Ovary (tissue), 9 donors: Measurements from ENCODE around the gene FGR. TPM values are rescaled to one million over a fixed set of nuclear protein-coding genes. Genes with fewer than 3 reads are reported as not detected.

Experiments used
- DNase-seq, 5 donors: peaks; one replicate each; pipeline ENCODE4 v3.0.0-alpha.2; 2019 to 2020
- H3K27ac ChIP-seq, 2 donors: fragments of 200-600 bp; one replicate each; pipeline versions ENCODE4 v1.5.1 to v1.8.0; 2019 to 2022
- H3K27me3 ChIP-seq: fragments of 200-600 bp; one replicate; pipeline ENCODE4 v1.8.0; 2022
- H3K36me3 ChIP-seq: fragments of 200-600 bp; sonication (generic); one replicate; pipeline ENCODE4 v1.5.1; 2019
- H3K4me1 ChIP-seq: one replicate; pipeline ENCODE4 v1.8.1; 2013; ENCODE audit warnings: mild to moderate bottlenecking, moderate library complexity; ENCODE audit not compliant: insufficient read depth
- H3K4me3 ChIP-seq: fragments of 200-600 bp; sonication (generic); one replicate; pipeline ENCODE4 v1.5.1; 2017
- H3K9me3 ChIP-seq, 2 donors: fragments of 200-600 bp in 1 of 2; sonication (generic) in 1 of 2; one replicate each; pipeline versions ENCODE4 v1.5.1 to v1.8.1; 2013 to 2019; ENCODE audit warnings: mild to moderate bottlenecking in 1 of 2, moderate library complexity in 1 of 2
- EP300 ChIP-seq: sonication (generic); formaldehyde crosslinking; IDR thresholded peaks from one replicate; pipeline ENCODE4 v1.6.1; 2017; ENCODE audit warnings: antibody characterized with exemption
- POLR2A ChIP-seq: fragments of 450-650 bp; IDR thresholded peaks from one replicate; pipeline ENCODE4 v1.6.1; 2017; ENCODE audit warnings: antibody characterized with exemption, mild to moderate bottlenecking, moderate library complexity
- WGBS, 3 donors: extraction: QIAGEN DNeasy Blood & Tissue Kit in 1 of 3; methylation state at CpG; one replicate each; pipeline versions ENCODE4 v1.1.5 to v1.1.7; 2013 to 2017; 5-methylcytosine and 5-hydroxymethylcytosine counted together
- intact Hi-C, 4 donors: fragments of 100-400 bp; cut with DNase I; formaldehyde crosslinking; loops; one replicate each; pipeline versions ENCODE4 v1.11.0 to v1.15.1; 2022 to 2023
- polyA plus RNA-seq, 2 donors: library from polyadenylated mRNA; stranded (reverse); fragments of 200-250 nt in 1 of 2; fragments of 350-450 nt in 1 of 2; fragmentation: Illumina TruSeq in 1 of 2; extraction: RNeasy Lipid Tissue Mini Kit (QIAGEN cat#74804) in 1 of 2; gene quantifications; one replicate each; pipeline ENCODE4 v1.2.3, GENCODE V29; 2013 to 2014
- small RNA-seq: library from RNA; depleted of rRNA; stranded (forward); fragments of <200 nt; gene quantifications from one replicate; pipeline ENCODE3, GENCODE V24; 2016
- total RNA-seq, 7 donors: library from RNA; depleted of rRNA in 2 of 7; stranded (reverse); fragments of >200 nt in 2 of 7; fragmentation: NEBNext Ultra II Directional in 3 of 7; extraction: Animal tissue kit (Norgen Biotek cat#: 25700) in 3 of 7; gene quantifications; one replicate each; pipeline versions ENCODE4 v1.1.0 to v1.2.4, GENCODE V29; 2016 to 2023
- TF ChIP-seq, protein P1 (sequence below), 3 donors: fragments of 450-650 bp in 2 of 3; fragments of 200-600 bp in 1 of 3; IDR thresholded peaks; one replicate each; pipeline versions ENCODE4 v1.5.1 to v1.8.0; 2016 to 2022; ENCODE audit warnings: antibody characterized with exemption in 3 of 3, mild to moderate bottlenecking in 1 of 3
- donor health status: DM: no; HTN: no; CAD: no; lungs with moderate emphysema.
- donor health status: DM: no; HTN: no; CAD: no.
- donor health status: Bipolar disorder and iron deficiency.
- donor health status: DM: yes; HTN: yes; CAD: no.
- donor health status: DM: no; HTN: no; CAD: no.
- donor health status: DM: yes; HTN: yes; CAD: no.

FGR gene
- total and polyA plus RNA-seq, 9 donors, result 1.1 to 14.1 (median 4.2) TPM

DNA sequence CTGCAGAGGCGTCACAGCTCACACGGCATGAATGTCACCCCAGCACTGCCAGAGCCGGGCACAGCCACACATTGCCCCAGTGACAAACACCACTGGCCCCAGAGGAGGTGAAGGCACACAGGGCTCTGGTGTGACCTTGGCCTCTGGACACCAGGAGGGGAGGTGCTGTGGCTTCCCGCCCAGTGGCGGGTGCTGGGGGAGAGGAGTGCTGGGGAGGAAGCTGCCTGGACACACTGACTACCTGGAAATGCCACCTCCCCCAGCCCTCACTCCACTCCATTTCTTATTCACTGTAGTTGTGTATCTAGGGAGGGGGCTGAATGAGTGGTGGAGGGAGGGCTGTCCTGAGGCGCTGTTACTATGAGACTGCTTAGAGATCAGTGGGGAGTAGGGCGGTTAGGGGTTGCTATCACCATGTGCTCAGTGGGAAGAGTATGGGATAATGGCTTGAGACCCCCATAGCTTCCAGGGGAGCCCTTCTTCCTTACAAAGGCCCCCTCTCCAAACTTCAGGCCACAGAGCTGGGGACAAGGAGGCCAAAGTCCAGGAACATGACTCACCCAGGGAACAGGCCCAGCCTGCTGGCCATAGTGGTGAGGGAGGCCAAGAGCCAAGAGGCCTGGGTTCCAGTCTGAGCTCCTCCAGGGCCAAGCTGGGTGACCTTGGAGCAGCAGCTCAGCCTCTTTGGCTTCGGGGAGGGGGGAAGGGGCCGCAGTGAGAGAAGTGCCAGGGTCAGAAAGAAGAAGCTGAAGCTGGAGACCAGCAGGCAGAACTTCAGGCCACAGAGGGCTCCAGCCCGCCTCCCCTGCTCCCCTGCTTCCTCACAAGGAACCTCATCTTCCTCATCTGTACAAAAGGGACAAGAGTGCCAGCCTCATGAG lies 71.2 kb downstream of the FGR start:
- Histone ChIP-seq H3K4me3 (no peak overlapping the region), H3K4me1 (peaks cover 57% of the 10 kb centered on the region), H3K9me3 (no peaks in the 10 kb centered on the region), H3K27me3 (no peaks in the 10 kb centered on the region), H3K36me3 (no peaks in the 10 kb centered on the region), H3K27ac (peak overlapping the region; percentile 57 to 80)
- intact Hi-C loops, result loop anchor here in 1 of 4 donors (5.0 kb wide), 2 partner anchors 37 to 38 kb away; partner anchors contain the start of gene AHDC1
- peak; percentile 67 to 75 (median 70) for DNase-seq
- TF ChIP-seq, protein P1, sequence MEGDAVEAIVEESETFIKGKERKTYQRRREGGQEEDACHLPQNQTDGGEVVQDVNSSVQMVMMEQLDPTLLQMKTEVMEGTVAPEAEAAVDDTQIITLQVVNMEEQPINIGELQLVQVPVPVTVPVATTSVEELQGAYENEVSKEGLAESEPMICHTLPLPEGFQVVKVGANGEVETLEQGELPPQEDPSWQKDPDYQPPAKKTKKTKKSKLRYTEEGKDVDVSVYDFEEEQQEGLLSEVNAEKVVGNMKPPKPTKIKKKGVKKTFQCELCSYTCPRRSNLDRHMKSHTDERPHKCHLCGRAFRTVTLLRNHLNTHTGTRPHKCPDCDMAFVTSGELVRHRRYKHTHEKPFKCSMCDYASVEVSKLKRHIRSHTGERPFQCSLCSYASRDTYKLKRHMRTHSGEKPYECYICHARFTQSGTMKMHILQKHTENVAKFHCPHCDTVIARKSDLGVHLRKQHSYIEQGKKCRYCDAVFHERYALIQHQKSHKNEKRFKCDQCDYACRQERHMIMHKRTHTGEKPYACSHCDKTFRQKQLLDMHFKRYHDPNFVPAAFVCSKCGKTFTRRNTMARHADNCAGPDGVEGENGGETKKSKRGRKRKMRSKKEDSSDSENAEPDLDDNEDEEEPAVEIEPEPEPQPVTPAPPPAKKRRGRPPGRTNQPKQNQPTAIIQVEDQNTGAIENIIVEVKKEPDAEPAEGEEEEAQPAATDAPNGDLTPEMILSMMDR (IDR thresholded peaks at IDR 0.05), result no peak
- no peak for TF ChIP-seq POLR2A
- TF ChIP-seq EP300, result no peak
- 34 to 37% (median 34%) methylated on average over 10 of the region's 10 CpGs for WGBS, 3 donors

DNA sequence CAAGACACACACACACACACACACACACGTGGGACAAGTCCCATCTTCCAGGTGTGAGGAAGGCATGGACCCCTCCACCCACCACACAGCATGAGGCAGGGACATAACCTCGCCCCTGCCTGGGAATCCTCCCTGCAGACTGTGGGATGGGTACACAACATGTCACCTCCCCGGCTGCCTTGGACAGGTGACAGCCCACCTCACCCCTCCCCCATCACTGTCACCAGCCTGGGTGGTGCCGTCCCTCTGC lies 71.7 kb downstream of the FGR start:
- Histone ChIP-seq H3K4me3 (no peak overlapping the region), H3K36me3 (no peaks in the 10 kb centered on the region), H3K4me1 (peaks cover 57% of the 10 kb centered on the region), H3K27me3 (no peaks in the 10 kb centered on the region), H3K9me3 (no peaks in the 10 kb centered on the region), H3K27ac (peak overlapping the region; percentile 57 to 80)
- no peak for TF ChIP-seq EP300
- TF ChIP-seq POLR2A, result no peak
- TF ChIP-seq, protein P1 (IDR thresholded peaks at IDR 0.05), result no peak
- no peak for DNase-seq
- 43 to 61% (median 47%) methylated on average over 4 of the region's 4 CpGs for WGBS, 3 donors
- intact Hi-C loops, result loop anchor here in 1 of 4 donors (5.0 kb wide), 2 partner anchors 36 to 39 kb away; partner anchors contain the start of gene AHDC1

DNA sequence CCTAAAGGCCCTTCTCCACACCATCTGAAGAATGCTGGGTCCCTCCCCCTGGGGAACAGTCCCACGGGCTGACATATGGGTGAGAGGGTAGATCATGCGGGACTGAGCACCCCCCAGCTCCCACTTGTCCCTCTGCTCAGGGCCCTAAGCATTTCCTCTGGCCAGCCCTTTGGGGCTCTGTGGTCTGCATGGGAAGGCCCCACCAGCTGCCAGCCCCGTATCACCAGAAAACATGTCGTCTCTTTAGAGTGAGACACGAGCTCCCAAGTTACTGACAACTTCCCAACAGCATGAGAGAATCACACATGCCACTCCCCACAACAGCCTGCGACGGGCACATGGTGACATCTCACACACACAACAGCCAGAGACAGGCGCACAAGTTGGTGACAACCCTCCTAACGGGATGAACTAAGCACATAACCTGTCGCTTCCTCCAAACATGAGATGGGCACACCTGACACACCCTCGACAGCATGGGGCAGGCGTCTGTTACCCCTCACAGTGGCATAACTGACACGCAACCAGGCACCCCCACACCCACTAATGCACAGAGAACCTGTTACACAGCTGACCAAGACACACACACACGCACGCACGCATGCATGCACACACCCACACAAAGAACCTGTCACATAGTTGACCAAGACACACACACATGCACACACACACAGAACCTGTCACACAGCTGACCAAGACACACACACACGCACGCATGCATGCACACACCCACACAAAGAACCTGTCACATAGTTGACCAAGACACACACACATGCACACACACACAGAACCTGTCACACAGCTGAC lies 72.2 kb downstream of the FGR start:
- intact Hi-C loops, result loop anchor here in 1 of 4 donors (5.0 kb wide), 2 partner anchors 35 to 40 kb away; partner anchors contain the start of gene AHDC1
- H3K9me3 ChIP-seq, result no peaks in the 10 kb centered on the region
- WGBS, 3 donors, result 62 to 68% (median 67%) methylated on average over 18 of the region's 18 CpGs
- peak in 1 of 5 donors; percentile 26 for DNase-seq
- peaks cover 53% of the 10 kb centered on the region for H3K4me1 ChIP-seq
- peak overlapping the region; percentile 46 to 86 for H3K27ac ChIP-seq
- TF ChIP-seq EP300 (no peak), POLR2A (no peak)
- TF ChIP-seq, protein P1 (IDR thresholded peaks at IDR 0.05), result no peak
- no peaks in the 10 kb centered on the region for H3K36me3 ChIP-seq
- H3K27me3 ChIP-seq, result no peaks in the 10 kb centered on the region
- H3K4me3 ChIP-seq, result peak overlapping the region; percentile 9

Small RNA genes within 50 kb of the gene (small RNA-seq; reads per million reads assigned to genes)
- gene AL031729.1 (not detected), gene RNU6-949P (not detected)

Other genes with a start within 250 kb of the FGR start
- gene GPR3, start 242.6 kb downstream of the FGR start, total RNA-seq, result under 1 TPM in 6 of 7 donors, not detected in 1; 0.15 to 0.87 (median 0.41) TPM
- under 1 TPM; 0.12 to 0.18 TPM for gene GPR3, start 242.6 kb downstream of the FGR start, polyA plus RNA-seq
- gene WASF2, start 145.0 kb downstream of the FGR start, total RNA-seq, result 100 to 1,000 TPM in 5 of 7 donors, 10 to 100 TPM in 2; 28.0 to 163 (median 153) TPM
- gene WASF2, start 145.0 kb downstream of the FGR start, polyA plus RNA-seq, result 100 to 1,000 TPM in 1 of 2 donors, 10 to 100 TPM in 1; 58.0 to 233 TPM
- gene AHDC1, start 31.0 kb downstream of the FGR start, total RNA-seq, result 100 to 1,000 TPM in 3 of 7 donors, 10 to 100 TPM in 4; 11.3 to 159 (median 91.2) TPM
- gene AHDC1, start 31.0 kb downstream of the FGR start, polyA plus RNA-seq, result 10 to 100 TPM; 11.2 to 33.2 TPM
- 10 to 100 TPM; 30.3 to 89.1 (median 48.6) TPM for gene IFI6, start 37.0 kb upstream of the FGR start, total RNA-seq
- 100 to 1,000 TPM; 200 to 274 TPM for gene IFI6, start 37.0 kb upstream of the FGR start, polyA plus RNA-seq
- 10 to 100 TPM in 5 of 7 donors, 1 to 10 TPM in 2; 9.2 to 20.3 (median 15.7) TPM for gene FAM76A, start 90.8 kb upstream of the FGR start, total RNA-seq
- 1 to 10 TPM; 6.0 to 7.5 TPM for gene FAM76A, start 90.8 kb upstream of the FGR start, polyA plus RNA-seq
- 10 to 100 TPM; 34.3 to 45.7 (median 41.2) TPM for gene STX12, start 138.0 kb upstream of the FGR start, total RNA-seq
- 10 to 100 TPM; 23.9 to 74.8 TPM for gene STX12, start 138.0 kb upstream of the FGR start, polyA plus RNA-seq
- gene PPP1R8, start 195.6 kb upstream of the FGR start, total RNA-seq, result 10 to 100 TPM; 24.9 to 49.0 (median 37.9) TPM
- 10 to 100 TPM; 33.8 to 37.4 TPM for gene PPP1R8, start 195.6 kb upstream of the FGR start, polyA plus RNA-seq
- gene THEMIS2, start 237.4 kb upstream of the FGR start, total RNA-seq, result 10 to 100 TPM in 2 of 7 donors, 1 to 10 TPM in 5; 2.7 to 14.0 (median 7.8) TPM
- 10 to 100 TPM in 1 of 2 donors, 1 to 10 TPM in 1; 3.9 to 16.9 TPM for gene THEMIS2, start 237.4 kb upstream of the FGR start, polyA plus RNA-seq